Brain microvascular endothelial cell (primary cell): ENCODE measurements around the gene U2AF2.
A peak's percentile ranks its signal among the peaks of the same experiment; 100 is the strongest.

Source experiments
- DNase-seq: peaks from one replicate; pipeline ENCODE4 v3.0.0-alpha.2; 2020
- H3K27ac ChIP-seq: fragments of 250-450 bp; sonication (Bioruptor Pico); 2 replicates; pipeline ENCODE4 v1.5.1; 2020; ENCODE audit warnings: mild to moderate bottlenecking, moderate library complexity
- H3K27me3 ChIP-seq: fragments of 250-450 bp; sonication (Bioruptor Pico); replicated peaks from 2 replicates; pipeline ENCODE4 v1.5.1; 2020; ENCODE audit warnings: mild to moderate bottlenecking
- H3K36me3 ChIP-seq: fragments of 250-450 bp; sonication (Bioruptor Pico); replicated peaks from 2 replicates; pipeline ENCODE4 v1.5.1; 2020; ENCODE audit warnings: mild to moderate bottlenecking
- H3K4me3 ChIP-seq: 2 replicates; pipeline ENCODE4 v1.5.1; 2011; ENCODE audit warnings: low read depth, mild to moderate bottlenecking, control low read depth, low read length, moderate library complexity
- CTCF ChIP-seq: IDR thresholded peaks from 2 replicates; pipeline ENCODE4 v1.5.1; 2011; ENCODE audit warnings: low read depth, mild to moderate bottlenecking, moderate library complexity, low read length, control low read depth, inconsistent platforms; ENCODE audit errors: missing control alignments
- in situ Hi-C: cut with HindIII; loops from 2 replicates; pipeline ENCODE4 v1.10.0; 2017; ENCODE audit warnings: low sequenced_read_pairs, low pct_ligation_motif_present

The U2AF2 gene

GRCh38 chr19:55643003-55643886, 11.6 kb upstream of the U2AF2 start, which contains the start of gene ZNF581:
ZNF581 (plus strand) TSS chr19:55643649; CDS start chr19:55644572, 923 bp downstream.
- TF ChIP-seq CTCF = no peak
- peak within 1 kb of the TSS; percentile 80 for H3K4me3 ChIP-seq
- peak; percentile 65 for DNase-seq
- peaks cover 8% of the 10 kb centered on the region for H3K36me3 ChIP-seq
- H3K27me3 ChIP-seq = no peaks in the 10 kb centered on the region
- in situ Hi-C loops = no loop called here
- peak within 1 kb of the TSS; percentile 19 for H3K27ac ChIP-seq

- H3K27ac ChIP-seq = peak overlapping the region; percentile 19
Observed at GRCh38 chr19:55643887-55644176, 11.0 kb upstream of the U2AF2 start.

GRCh38 chr19:55644191-55644833, 10.5 kb upstream of the U2AF2 start:
- H3K27ac ChIP-seq = peak overlapping the region; percentile 19
- no peak for TF ChIP-seq CTCF
- peaks cover 8% of the 10 kb centered on the region for H3K36me3 ChIP-seq
- DNase-seq = no peak
- no peaks in the 10 kb centered on the region for H3K27me3 ChIP-seq
- in situ Hi-C loops = no loop called here
- H3K4me3 ChIP-seq = peak overlapping the region; percentile 80

More at GRCh38 chr19:55643887-55644176, 11.0 kb upstream of the U2AF2 start:
- H3K27me3 ChIP-seq = no peaks in the 10 kb centered on the region
- peak overlapping the region; percentile 80 for H3K4me3 ChIP-seq
- in situ Hi-C loops = no loop called here
- TF ChIP-seq CTCF = no peak
- no peak for DNase-seq
- H3K36me3 ChIP-seq = peaks cover 8% of the 10 kb centered on the region

GRCh38 chr19:55644842-55645511, 9.9 kb upstream of the U2AF2 start:
- TF ChIP-seq CTCF = no peak
- peak overlapping the region; percentile 80 for H3K4me3 ChIP-seq
- H3K27ac ChIP-seq = no peak overlapping the region
- H3K36me3 ChIP-seq = peaks cover 8% of the 10 kb centered on the region
- DNase-seq = no peak
- in situ Hi-C loops = no loop called here
- H3K27me3 ChIP-seq = no peaks in the 10 kb centered on the region

GRCh38 chr19:55645512-55645881, 9.3 kb upstream of the U2AF2 start:
- in situ Hi-C loops = no loop called here
- peaks cover 8% of the 10 kb centered on the region for H3K36me3 ChIP-seq
- no peak for TF ChIP-seq CTCF
- no peak overlapping the region for H3K27ac ChIP-seq
- H3K27me3 ChIP-seq = no peaks in the 10 kb centered on the region
- H3K4me3 ChIP-seq = no peak overlapping the region
- DNase-seq = no peak
